DMS53 treated with DMSO at 0.1 percent for 48 hours (cell line): ENCODE measurements around the gene CA7.
"Not testable (repeated sequence)": the region's sequence is repeated elsewhere in the genome, so short reads cannot be mapped to it uniquely, and the experiment has no call there.

ENCODE experiments used
- DNase-seq: peaks from one replicate; lab custom pipeline; 2025; ENCODE audit not compliant: unreplicated experiment; lab: John Stamatoyannopoulos, UW

Gene CA7

DNA sequence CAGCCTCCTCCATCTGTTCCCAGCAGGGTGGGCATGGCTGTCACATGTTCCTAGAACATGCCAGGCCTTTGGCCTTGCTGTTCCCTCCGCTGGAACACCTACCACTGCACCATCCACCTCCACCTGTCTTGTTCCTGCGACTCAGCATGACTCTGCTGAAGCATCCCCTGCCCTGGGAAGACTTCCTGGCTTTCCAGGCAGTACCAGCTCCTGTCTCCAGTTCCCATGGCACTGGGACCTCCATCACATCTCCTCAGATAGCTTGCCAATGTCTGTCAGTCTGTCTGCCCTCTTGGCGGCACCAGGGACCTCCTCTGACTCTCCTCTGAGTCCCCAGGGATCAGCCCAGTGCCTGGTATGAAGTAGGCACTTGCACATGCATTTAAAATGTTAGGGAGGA, 51.8 kb downstream of the CA7 start:
- no peak for DNase-seq

DNA sequence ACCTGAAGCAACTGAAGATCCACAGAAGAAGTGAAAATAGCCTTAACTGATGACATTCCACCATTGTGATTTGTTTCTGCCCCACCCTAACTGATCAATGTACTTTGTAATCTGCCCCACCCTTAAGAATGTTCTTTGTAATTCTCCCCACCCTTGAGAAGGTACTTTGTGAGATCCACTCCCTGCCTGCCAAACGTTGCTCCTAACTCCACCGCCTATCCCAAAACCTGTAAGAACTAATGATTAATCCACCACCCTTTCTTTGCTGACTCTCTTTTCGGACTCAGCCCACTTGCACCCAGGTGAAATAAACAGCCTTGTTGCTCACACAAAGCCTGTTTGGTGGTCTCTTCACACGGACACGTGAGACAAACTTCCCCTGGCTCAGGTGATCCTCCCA, 52.5 kb downstream of the CA7 start:
- DNase-seq, result not testable (repeated sequence)

DNA sequence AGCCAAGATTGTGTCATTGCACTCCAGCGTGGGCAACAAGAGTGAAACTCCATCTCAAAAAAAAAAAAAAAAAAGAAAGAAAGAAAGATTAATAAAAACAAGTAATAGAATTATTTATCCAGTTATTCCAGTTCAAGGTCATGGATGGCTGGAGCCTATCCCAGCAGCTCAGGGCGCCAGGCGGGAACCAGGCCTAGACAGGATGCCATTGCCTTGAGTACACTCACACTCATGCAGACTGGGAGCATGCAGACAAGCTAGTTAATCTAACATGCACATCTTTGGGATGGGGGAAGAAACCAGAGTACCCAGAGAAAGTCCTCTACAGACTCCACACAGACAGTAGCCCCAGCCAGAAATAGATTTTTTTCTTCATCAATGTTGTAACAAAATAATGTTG, 54.0 kb downstream of the CA7 start:
- no peak for DNase-seq

DNA sequence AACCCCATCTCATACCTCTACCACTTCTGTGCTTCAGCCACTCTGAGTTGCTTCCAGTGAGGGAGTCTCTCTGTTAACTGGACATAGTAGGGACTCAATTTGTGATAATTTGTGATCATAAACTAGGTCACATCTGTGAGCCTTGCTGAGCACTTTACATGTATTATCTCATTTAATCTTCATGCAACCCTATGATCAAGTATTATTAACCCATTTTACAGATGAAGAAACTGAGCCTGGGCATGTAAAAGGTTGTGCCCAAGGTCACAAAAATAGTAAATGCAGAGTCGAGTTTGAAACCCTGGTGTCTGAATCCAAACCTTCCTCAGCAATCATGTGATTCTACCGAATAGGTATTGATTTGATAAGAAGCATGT, 54.7 kb downstream of the CA7 start:
- DNase-seq, result no peak

DNA sequence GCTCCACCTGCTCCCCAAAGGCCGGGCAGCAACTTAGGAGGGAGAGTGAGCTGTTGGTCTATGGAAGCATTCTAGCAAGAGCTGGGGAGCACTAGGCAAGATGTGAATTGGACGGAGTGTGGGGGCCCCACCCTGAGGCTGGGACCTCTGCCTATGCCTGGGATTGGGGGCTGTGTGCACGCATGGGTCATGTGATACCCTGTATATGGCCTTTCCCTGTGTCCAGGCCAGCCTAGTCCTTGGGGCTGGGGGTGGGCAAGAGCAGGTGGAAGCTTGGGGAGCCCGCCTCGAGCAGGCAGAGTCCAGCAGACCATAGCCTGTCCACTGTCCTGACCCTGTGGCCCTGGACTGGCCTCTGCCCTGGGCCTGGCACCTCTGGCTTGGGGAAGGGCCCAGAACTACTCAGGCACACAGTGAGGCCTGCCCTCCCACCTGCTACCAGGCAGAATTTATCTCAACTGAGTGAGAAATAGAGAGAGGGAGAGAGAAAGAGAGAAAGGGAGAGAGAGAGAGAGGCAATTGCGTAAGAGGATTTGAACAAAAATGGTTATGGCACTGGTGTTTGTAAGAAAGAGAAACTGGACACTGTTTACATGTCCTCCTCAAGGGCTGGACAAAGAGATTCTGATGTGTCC, 55.2 kb downstream of the CA7 start:
- peak; percentile 16 for DNase-seq

DNA sequence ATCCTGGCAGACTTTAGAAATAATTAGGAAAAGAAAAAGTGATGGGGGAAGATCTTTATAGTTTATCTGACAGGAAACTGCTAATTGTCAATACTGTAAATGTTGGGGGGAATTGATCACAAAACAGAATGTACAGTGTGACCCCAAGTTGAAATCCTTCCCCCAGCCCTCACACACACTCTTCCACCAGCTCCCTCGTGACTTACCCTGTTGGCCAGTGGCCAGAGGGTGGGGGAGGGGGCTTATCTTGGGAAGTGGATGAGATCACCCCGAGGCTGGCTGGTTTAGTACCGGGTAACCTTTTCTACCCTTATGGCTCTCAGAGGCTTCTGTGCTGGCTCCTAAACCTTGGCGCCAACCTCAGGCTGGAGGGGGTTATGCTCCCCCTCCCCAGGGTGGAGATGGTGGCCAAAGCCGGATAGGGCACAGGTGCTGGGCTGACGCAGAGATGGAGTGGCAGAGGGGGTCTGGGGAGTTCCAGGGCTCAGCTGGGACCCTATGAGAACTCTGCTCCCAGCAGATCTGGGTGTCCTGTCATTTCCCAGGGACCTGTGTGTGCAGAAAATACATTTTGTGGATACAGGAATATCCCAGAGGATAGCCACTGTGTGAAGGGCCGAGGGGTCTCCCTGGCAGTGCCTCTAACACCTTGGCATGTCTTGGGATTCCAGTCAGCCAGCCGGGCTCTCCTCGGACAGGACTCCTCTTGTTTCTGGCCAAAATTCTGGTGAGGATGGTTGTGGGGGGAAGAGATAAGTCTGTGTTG, 55.9 kb downstream of the CA7 start:
- peak; percentile 17 for DNase-seq

DNA sequence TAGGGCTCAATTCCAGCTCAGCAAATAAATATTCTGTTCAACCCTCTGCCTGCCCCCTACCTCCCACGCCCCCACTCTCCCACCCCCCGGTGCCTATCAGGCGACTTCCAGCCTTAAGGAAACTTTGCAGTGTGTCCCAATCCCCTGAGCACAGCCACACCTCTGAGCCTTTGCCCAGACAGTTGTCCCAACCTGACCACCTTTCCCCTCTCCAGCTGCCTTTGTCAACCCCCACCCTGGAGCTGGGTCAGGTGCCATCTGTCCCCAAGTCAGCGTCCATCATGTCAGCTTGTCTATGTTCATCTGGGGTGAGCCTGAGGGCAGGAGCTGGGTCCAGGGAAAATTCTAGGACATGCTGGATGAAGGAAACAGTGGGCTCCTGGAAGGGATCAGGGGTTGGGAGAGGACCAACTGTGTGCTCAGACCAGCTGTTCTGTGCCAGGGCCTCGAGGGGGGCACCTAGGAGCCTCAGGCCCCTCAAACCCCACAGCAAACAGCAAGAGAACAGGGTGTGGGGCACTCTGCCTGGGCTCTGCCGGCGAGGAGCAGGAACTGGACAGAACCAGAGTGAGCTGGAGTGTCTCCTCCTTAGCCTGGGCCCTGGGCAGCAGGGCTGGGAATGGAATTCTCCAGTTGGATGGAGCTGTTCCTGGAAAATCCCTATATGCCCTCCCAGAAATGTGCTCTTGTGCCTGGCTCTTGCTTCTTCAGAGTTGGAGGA, 56.7 kb downstream of the CA7 start:
- no peak for DNase-seq

DNA sequence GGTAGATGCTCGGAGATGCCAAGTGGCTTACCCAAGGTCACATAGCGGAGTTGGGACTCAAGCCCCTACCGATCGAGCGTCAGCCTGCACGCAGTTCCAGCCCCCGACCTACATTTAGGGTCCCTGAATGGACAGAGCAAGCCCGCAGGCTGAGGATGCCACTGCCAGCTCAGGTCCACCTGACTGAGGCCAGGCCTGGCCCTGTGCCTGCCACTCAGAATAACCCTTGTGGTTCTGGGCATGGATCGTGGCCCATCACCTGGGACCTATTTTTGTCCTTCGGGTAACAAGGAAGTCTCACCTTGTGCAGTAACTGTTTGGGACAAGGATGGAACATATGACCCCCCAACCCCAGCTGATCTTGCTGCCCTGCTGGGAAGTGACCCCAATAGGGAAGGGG, 57.4 kb downstream of the CA7 start:
- DNase-seq, result no peak

DNA sequence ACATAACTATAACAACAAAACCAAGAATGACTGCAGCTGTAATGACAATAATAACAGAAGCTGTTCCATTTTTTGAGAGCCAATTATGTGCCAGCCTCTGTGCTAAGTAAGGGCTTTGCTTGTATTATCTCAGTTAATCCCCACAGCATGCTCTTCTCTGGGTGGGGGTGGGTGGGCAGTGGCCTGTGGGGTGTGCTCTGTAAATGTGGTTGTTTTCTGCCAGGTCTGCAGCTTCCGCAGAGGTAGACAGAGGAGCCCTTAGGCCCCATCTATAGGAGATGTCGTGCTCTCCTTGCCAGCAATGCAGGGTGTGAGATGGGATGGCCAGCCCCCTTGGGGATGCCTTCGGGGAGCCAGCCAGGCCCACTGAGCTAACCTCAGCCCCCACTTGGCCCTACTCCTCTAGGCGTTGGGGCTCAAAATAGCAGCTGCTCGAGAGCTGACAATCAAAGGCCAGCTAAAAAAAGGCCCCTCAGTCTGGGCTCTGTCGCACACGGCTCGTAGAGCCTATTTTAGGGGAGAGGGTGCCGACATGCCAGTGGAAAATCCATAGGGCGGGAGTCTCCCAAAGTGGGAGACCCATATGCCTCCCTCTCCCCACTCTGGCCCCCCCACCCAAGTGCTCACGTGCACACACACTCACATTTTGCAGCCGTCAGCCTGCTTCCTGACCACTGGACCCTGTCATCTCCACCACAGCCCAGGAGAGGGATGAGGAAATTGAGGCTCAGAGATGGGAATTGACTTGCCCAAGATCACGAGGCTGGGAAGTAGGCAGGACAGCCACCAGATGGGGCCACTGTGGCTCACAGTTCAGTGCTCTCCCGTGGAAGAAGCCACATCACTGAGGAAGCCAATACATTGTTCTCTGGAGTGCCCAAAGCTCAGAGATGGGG, 58.7 kb downstream of the CA7 start:
- DNase-seq, result no peak
